Measurements from ENCODE around the gene MALL. TPM values are rescaled to one million over a fixed set of nuclear protein-coding genes. Genes with fewer than 3 reads are reported as not detected.

The MALL gene
- polyA plus RNA-seq, 2 donors, result 235 to 264 TPM

DNA sequence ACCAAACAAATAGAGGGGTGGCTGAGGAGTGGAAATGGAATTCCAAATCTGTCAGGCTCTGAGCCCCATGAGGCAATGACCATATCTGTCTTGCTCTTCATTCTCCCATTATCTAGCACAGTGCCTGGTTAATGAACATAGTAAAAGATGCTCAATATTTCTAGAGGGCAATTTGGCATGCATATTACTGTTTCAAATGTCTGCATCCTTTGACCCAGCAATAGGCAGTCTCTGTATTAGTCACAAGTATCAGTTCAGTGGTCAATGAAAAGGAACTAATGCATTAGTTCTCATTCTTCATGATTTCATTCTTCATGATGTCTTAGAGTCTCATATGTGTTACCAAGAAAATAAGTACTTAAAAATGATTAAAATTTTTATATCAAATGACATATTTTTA, 28.4 kb upstream of the MALL start:
- H3K4me3 ChIP-seq (ENCODE audit: low read depth in 1 of 2, low read length in 2 of 2), result no peak overlapping the region
- peaks cover 0 to 2% of the 10 kb centered on the region in 2 donors for H3K9me3 ChIP-seq (ENCODE audit: control insufficient read depth in 2 of 2, insufficient read depth in 1 of 2, low read depth in 1 of 2, low read length in 1 of 2)
- H3K27me3 ChIP-seq (ENCODE audit: control insufficient read depth in 1 of 2, insufficient read depth in 2 of 2, low read length in 2 of 2), result no peaks in the 10 kb centered on the region
- H3K27ac ChIP-seq (ENCODE audit: low read depth in 2 of 2, low read length in 1 of 2), result no peak overlapping the region
- H3K4me1 ChIP-seq (ENCODE audit: control insufficient read depth in 2 of 2, insufficient read depth in 2 of 2, low read length in 1 of 2), result no peaks in the 10 kb centered on the region
- H3K36me3 ChIP-seq (ENCODE audit: control insufficient read depth in 2 of 2, insufficient read depth in 2 of 2, low read length in 1 of 2), result no peaks in the 10 kb centered on the region

- peaks cover 0 to 3% of the 10 kb centered on the region in 2 donors for H3K4me1 ChIP-seq (ENCODE audit: control insufficient read depth in 2 of 2, insufficient read depth in 2 of 2, low read length in 1 of 2)
- H3K36me3 ChIP-seq (ENCODE audit: control insufficient read depth in 2 of 2, insufficient read depth in 2 of 2, low read length in 1 of 2), result no peaks in the 10 kb centered on the region
- no peaks in the 10 kb centered on the region for H3K9me3 ChIP-seq (ENCODE audit: control insufficient read depth in 2 of 2, insufficient read depth in 1 of 2, low read depth in 1 of 2, low read length in 1 of 2)
- H3K27me3 ChIP-seq (ENCODE audit: control insufficient read depth in 1 of 2, insufficient read depth in 2 of 2, low read length in 2 of 2), result no peaks in the 10 kb centered on the region
- no peak overlapping the region for H3K27ac ChIP-seq (ENCODE audit: low read depth in 2 of 2, low read length in 1 of 2)
- no peak overlapping the region for H3K4me3 ChIP-seq (ENCODE audit: low read depth in 1 of 2, low read length in 2 of 2)
- WGBS, 2 donors, result 89 to 90% methylated on average over 1 of the region's 1 CpG
Observed at GRCh38 chr2:110140401-110140800, 24.8 kb upstream of the MALL start.

GRCh38 chr2:110134025-110134424, 18.4 kb upstream of the MALL start:
- Histone ChIP-seq H3K27ac (ENCODE audit: low read depth in 2 of 2, low read length in 1 of 2) (no peak overlapping the region), H3K36me3 (ENCODE audit: control insufficient read depth in 2 of 2, insufficient read depth in 2 of 2, low read length in 1 of 2) (no peaks in the 10 kb centered on the region), H3K4me1 (ENCODE audit: control insufficient read depth in 2 of 2, insufficient read depth in 2 of 2, low read length in 1 of 2) (peaks cover 0 to 3% of the 10 kb centered on the region in 2 donors), H3K9me3 (ENCODE audit: control insufficient read depth in 2 of 2, insufficient read depth in 1 of 2, low read depth in 1 of 2, low read length in 1 of 2) (no peaks in the 10 kb centered on the region), H3K4me3 (ENCODE audit: low read depth in 1 of 2, low read length in 2 of 2) (no peak overlapping the region), H3K27me3 (ENCODE audit: control insufficient read depth in 1 of 2, insufficient read depth in 2 of 2, low read length in 2 of 2) (no peaks in the 10 kb centered on the region)

DNA sequence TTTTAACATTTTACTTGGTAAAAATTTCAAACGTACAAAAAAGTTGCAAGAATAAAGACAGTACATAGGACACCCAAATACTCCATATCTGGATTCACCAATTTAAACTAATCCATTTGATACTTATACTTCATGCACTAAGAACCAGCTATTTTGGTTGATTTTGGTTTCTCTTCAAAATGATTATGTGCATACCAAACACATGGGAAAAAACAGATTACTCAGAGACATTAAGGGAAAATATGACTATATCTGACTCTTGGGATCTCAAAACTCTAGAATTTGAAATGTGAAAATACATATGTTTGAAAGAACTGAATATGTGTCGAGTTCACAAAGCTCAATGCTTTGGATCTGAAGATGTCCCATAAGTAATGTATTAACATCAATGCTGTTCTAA, 15.5 kb upstream of the MALL start:
- 72 to 74% methylated on average over 2 of the region's 2 CpGs for WGBS, 2 donors
- Histone ChIP-seq H3K9me3 (ENCODE audit: control insufficient read depth in 2 of 2, insufficient read depth in 1 of 2, low read depth in 1 of 2, low read length in 1 of 2) (no peaks in the 10 kb centered on the region), H3K4me1 (ENCODE audit: control insufficient read depth in 2 of 2, insufficient read depth in 2 of 2, low read length in 1 of 2) (no peaks in the 10 kb centered on the region), H3K36me3 (ENCODE audit: control insufficient read depth in 2 of 2, insufficient read depth in 2 of 2, low read length in 1 of 2) (no peaks in the 10 kb centered on the region), H3K27ac (ENCODE audit: low read depth in 2 of 2, low read length in 1 of 2) (no peak overlapping the region), H3K27me3 (ENCODE audit: control insufficient read depth in 1 of 2, insufficient read depth in 2 of 2, low read length in 2 of 2) (no peaks in the 10 kb centered on the region), H3K4me3 (ENCODE audit: low read depth in 1 of 2, low read length in 2 of 2) (no peak overlapping the region)

GRCh38 chr2:110130757-110131156, 15.1 kb upstream of the MALL start:
- Histone ChIP-seq H3K9me3 (ENCODE audit: control insufficient read depth in 2 of 2, insufficient read depth in 1 of 2, low read depth in 1 of 2, low read length in 1 of 2) (no peaks in the 10 kb centered on the region), H3K36me3 (ENCODE audit: control insufficient read depth in 2 of 2, insufficient read depth in 2 of 2, low read length in 1 of 2) (no peaks in the 10 kb centered on the region), H3K4me3 (ENCODE audit: low read depth in 1 of 2, low read length in 2 of 2) (no peak overlapping the region), H3K27ac (ENCODE audit: low read depth in 2 of 2, low read length in 1 of 2) (peak overlapping the region; percentile 37 to 45), H3K4me1 (ENCODE audit: control insufficient read depth in 2 of 2, insufficient read depth in 2 of 2, low read length in 1 of 2) (no peaks in the 10 kb centered on the region), H3K27me3 (ENCODE audit: control insufficient read depth in 1 of 2, insufficient read depth in 2 of 2, low read length in 2 of 2) (no peaks in the 10 kb centered on the region)
- WGBS, 2 donors, result 43 to 63% methylated on average over 2 of the region's 2 CpGs

GRCh38 chr2:110126906-110127305, 11.3 kb upstream of the MALL start:
- Histone ChIP-seq H3K9me3 (ENCODE audit: control insufficient read depth in 2 of 2, insufficient read depth in 1 of 2, low read depth in 1 of 2, low read length in 1 of 2) (no peaks in the 10 kb centered on the region), H3K36me3 (ENCODE audit: control insufficient read depth in 2 of 2, insufficient read depth in 2 of 2, low read length in 1 of 2) (no peaks in the 10 kb centered on the region), H3K27me3 (ENCODE audit: control insufficient read depth in 1 of 2, insufficient read depth in 2 of 2, low read length in 2 of 2) (no peaks in the 10 kb centered on the region), H3K4me1 (ENCODE audit: control insufficient read depth in 2 of 2, insufficient read depth in 2 of 2, low read length in 1 of 2) (peaks cover 0 to under 1% of the 10 kb centered on the region in 2 donors), H3K27ac (ENCODE audit: low read depth in 2 of 2, low read length in 1 of 2) (no peak overlapping the region), H3K4me3 (ENCODE audit: low read depth in 1 of 2, low read length in 2 of 2) (no peak overlapping the region)
- WGBS, 2 donors, result 54 to 71% methylated on average over 2 of the region's 2 CpGs

GRCh38 chr2:110126086-110126773, 10.6 kb upstream of the MALL start:
- no peaks in the 10 kb centered on the region for H3K9me3 ChIP-seq (ENCODE audit: control insufficient read depth in 2 of 2, insufficient read depth in 1 of 2, low read depth in 1 of 2, low read length in 1 of 2)
- 70 to 72% methylated on average over 4 of the region's 4 CpGs for WGBS, 2 donors
- no peak overlapping the region for H3K4me3 ChIP-seq (ENCODE audit: low read depth in 1 of 2, low read length in 2 of 2)
- H3K36me3 ChIP-seq (ENCODE audit: control insufficient read depth in 2 of 2, insufficient read depth in 2 of 2, low read length in 1 of 2), result no peaks in the 10 kb centered on the region
- no peaks in the 10 kb centered on the region for H3K27me3 ChIP-seq (ENCODE audit: control insufficient read depth in 1 of 2, insufficient read depth in 2 of 2, low read length in 2 of 2)
- H3K27ac ChIP-seq (ENCODE audit: low read depth in 2 of 2, low read length in 1 of 2), result no peak overlapping the region
- peaks cover 0 to 2% of the 10 kb centered on the region in 2 donors for H3K4me1 ChIP-seq (ENCODE audit: control insufficient read depth in 2 of 2, insufficient read depth in 2 of 2, low read length in 1 of 2)

GRCh38 chr2:110124939-110125691, 9.5 kb upstream of the MALL start:
- Histone ChIP-seq H3K4me3 (ENCODE audit: low read depth in 1 of 2, low read length in 2 of 2) (no peak overlapping the region), H3K36me3 (ENCODE audit: control insufficient read depth in 2 of 2, insufficient read depth in 2 of 2, low read length in 1 of 2) (no peaks in the 10 kb centered on the region), H3K27me3 (ENCODE audit: control insufficient read depth in 1 of 2, insufficient read depth in 2 of 2, low read length in 2 of 2) (no peaks in the 10 kb centered on the region), H3K9me3 (ENCODE audit: control insufficient read depth in 2 of 2, insufficient read depth in 1 of 2, low read depth in 1 of 2, low read length in 1 of 2) (no peaks in the 10 kb centered on the region), H3K4me1 (ENCODE audit: control insufficient read depth in 2 of 2, insufficient read depth in 2 of 2, low read length in 1 of 2) (peaks cover 0 to 2% of the 10 kb centered on the region in 2 donors), H3K27ac (ENCODE audit: low read depth in 2 of 2, low read length in 1 of 2) (no peak overlapping the region)
- WGBS, 2 donors, result 64 to 74% methylated on average over 6 of the region's 6 CpGs

DNA sequence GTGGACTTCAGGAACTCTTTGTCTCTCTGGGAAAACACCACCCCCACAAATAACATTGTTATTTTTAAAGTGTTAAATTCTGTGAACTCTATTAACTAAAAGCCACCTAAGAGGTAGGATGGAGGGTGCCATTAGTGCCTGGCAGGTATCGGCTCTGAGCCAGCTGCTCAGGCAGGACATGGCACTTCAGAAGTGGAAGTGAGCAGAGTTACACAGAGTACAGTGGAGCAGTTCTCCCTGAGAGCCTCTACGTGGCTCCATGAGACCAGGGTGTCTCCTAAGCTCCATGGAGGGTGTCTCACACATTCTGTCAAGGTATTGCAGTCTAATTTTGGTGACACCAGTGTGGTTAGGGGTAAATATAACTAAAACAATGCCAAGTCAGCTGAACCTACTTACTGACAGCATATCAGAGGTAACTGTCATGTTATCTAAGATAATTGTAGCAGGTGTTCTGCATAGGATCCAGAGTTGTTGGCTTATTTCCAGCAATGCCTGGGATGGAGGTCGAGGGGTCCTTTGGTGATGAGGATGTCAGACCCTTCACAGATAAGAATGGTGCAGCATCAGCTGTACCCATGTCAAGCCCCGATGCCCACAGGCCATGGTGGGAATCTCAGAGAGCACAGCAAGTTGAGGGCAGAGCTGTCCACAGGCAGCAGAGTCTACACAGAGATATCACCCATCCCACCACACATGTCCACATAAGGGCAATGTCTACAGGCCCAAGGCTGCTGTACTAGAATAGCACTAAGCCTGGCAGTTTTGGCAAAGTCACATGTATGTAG, 8.6 kb upstream of the MALL start:
- no peaks in the 10 kb centered on the region for H3K9me3 ChIP-seq (ENCODE audit: control insufficient read depth in 2 of 2, insufficient read depth in 1 of 2, low read depth in 1 of 2, low read length in 1 of 2)
- no peaks in the 10 kb centered on the region for H3K27me3 ChIP-seq (ENCODE audit: control insufficient read depth in 1 of 2, insufficient read depth in 2 of 2, low read length in 2 of 2)
- H3K27ac ChIP-seq (ENCODE audit: low read depth in 2 of 2, low read length in 1 of 2), result peak overlapping the region in 1 of 2 donors; percentile 31
- peaks cover 0 to 2% of the 10 kb centered on the region in 2 donors for H3K4me1 ChIP-seq (ENCODE audit: control insufficient read depth in 2 of 2, insufficient read depth in 2 of 2, low read length in 1 of 2)
- no peak overlapping the region for H3K4me3 ChIP-seq (ENCODE audit: low read depth in 1 of 2, low read length in 2 of 2)
- no peaks in the 10 kb centered on the region for H3K36me3 ChIP-seq (ENCODE audit: control insufficient read depth in 2 of 2, insufficient read depth in 2 of 2, low read length in 1 of 2)
- 85 to 89% methylated on average over 4 of the region's 4 CpGs for WGBS, 2 donors
